HS-5 (cell line): ENCODE results near the gene ARHGAP12.

Experiments
- DNase-seq: peaks from one replicate; pipeline ENCODE4 v3.0.0-alpha.2; 2012; ENCODE audit warnings: low read depth

The ARHGAP12 gene

GRCh38 chr10:31876652-31877352, 51.8 kb downstream of the ARHGAP12 start:
- DNase-seq = no peak

DNA sequence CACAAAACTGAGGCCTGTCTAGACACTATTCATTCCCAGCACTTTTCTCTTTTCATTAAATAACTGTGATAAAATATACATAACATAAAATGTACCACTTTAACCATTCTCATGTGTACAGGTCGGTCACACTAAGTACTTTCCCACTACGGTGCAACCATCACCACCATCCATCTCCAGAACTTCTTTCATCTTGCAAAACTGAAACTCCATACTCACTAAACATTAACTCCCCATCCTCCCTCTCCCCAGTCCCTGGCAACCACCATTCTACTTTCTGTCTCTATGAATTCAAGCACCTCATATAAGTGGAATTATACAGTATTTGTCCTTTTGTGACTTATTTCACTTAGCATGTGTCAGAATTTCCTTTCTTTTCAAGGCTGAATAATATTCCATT, 53.0 kb downstream of the ARHGAP12 start:
- DNase-seq = no peak

DNA sequence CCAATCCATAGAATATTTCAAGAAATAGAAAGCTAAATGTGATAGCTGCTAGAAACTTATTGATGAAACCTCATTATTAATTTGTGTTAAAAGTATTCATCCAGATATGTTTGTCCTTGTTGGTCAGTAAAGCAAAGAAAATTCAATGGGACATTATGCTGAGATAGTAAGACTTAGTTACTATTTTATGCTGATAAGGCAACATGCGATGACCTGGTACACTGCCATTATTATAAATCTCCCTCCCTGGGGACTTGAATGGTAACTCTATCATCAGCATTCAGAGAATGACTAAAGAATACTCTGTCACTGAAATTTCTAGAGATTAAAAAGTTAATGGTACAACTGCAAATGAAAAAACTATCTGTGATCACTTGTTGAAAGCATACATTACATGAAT, 54.9 kb downstream of the ARHGAP12 start:
- DNase-seq = no peak

GRCh38 chr10:31871266-31872065, 57.2 kb downstream of the ARHGAP12 start:
- no peak for DNase-seq

DNA sequence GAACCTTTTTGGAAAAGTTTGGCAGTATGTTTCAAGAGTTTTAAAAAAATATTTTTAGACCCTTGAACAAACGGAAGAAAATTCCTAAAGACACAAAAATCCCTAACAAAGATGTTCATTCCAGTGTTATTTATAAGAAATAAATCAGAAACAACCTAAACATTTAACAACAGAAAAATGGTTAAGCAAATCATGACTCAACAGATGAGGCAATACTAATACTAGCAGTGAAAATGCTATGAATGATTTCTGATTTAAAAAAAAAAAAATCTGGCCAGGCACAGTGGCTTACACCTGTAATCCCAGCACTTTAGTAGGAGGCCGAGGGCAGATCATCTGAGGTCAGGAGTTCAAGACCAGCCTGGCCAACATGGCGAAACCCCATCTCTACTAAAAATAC, 61.0 kb downstream of the ARHGAP12 start:
- no peak for DNase-seq

DNA sequence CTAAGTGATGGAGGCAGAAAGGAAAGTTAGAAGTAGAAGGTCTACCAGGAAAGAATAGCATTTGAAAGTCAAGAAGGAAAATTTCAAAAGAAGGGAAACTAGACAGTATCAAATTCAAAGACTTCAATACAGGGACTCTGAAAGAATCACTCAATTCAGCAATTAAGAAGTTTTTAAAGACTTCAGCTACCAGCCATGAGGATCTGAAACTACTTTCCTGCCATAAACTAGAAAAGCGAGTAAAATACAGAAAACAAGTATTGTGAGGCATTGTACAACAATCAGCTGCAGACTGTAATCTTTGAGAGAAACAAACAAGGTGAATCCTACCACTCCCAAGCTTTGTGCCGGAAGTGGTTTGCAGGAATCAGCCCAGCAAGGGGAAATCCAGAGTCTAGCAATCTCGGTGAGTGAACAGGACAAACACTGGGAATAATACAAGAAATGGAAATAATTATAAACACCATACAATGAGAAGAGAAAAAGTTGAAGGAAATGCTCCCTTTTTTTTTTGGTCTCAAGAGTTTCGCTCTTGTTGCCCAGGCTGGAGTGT, 62.4 kb downstream of the ARHGAP12 start:
- no peak for DNase-seq

GRCh38 chr10:31864834-31865518, 63.7 kb downstream of the ARHGAP12 start:
- DNase-seq = no peak

DNA sequence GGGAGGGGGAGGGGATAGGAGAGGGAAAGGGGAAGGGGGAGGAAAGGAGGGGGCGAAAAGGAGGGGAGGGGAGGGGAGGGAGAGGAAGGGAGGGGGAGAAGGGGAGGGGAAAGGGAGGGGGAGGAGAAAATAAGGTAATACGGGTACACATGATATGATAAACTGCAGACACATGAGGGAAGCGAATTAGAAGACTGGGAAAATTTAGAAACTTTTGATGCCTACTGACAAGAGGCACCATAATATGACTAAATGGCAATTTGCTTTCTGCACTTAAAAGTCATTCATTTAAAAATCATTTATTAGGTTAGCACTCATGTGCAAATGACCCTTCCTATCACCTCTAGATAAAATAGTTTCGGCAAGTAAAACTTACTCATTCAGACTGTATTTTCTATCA, 73.6 kb downstream of the ARHGAP12 start:
- no peak for DNase-seq

DNA sequence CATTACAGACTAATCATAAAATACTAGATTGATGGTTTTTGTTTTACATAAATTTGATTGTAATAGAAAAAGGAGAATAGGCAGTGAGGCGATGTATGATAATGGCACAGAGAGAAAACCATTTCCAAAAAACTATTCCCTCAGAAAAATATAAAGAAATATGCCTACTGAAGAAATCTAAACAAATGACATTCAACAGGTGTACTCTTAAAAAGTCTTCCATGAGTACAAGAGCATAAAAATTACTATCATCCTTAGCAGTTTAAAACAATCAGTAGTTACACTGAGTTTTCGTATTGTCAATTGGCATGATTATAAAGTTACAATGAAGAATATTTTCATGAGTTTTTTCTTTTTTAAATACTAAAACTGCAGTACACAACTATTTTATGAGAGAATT, 75.0 kb downstream of the ARHGAP12 start:
- no peak for DNase-seq

DNA sequence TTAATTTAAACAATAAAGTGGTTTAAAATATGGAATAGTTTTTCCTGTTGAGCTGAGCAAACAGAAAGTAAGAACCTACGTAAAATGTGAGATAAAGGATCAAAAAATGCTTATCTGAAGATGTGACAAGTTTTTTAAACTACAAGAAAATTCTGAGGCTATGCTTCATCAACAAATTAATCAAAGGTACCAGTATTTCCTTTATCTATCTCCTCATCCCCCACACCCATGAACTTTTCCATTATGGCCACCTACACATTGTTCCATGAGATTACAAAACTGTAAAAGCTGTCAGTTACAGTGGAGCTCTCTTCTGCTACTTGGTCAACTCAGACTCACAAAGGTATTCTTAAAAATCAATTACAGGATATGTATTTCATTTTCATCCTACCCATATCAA, 77.4 kb downstream of the ARHGAP12 start:
- DNase-seq = no peak

DNA sequence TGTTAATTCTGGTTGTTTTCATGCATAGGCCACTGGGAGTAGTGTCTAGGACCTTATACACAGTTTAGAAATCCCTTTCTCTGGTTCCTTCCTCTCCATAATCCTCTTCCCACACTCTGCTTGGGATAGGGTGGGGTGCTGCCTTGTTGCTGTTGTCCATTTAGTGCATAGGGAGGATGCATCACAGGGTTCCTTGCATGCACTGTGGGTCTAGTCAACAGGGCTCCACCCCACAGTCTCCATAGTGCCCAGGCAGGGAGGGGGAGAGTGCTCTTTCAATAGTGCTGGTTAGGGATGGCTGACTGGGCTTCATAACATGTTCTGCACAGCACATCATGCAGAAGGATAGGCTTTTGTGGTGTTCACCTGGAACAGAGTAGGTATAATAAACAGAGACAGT, 81.1 kb downstream of the ARHGAP12 start:
- no peak for DNase-seq

DNA sequence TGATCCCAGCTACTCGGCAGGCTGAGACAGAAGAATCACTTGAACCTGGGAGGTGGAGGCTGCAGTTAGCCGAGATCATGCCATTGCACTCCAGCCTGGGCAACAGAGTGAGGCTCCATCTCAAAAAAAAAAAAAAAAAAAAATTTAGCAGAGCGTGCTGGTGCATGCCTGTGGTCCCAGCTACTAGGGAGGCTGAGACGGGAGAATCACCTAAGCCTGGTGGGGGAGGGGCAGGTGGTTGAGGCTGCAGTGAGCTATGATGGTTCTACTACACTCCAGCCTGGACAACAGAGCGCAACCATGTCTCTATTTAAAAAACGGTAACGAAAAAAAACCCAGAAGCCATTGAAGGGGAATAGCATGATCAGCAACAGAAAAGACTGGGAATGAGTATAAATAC, 89.9 kb downstream of the ARHGAP12 start:
- no peak for DNase-seq

DNA sequence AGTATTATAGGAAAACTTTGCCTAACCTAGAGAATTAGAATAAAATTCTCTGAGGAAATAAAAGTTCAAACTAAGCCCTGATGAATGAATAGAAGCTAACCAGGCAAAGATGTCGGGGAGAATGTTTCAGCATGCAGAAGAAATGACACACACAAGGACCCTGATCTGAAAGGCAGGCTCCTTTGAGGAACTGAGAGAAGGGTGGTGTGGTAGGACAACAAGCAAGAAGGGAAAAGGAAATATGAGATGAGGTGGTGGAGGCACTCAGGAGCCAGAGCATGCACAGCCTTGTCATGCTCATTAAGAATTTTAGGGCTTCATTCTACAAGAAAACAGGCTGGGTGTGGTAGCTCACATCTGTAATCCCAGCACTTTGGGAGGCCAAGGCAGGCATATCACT, 90.6 kb downstream of the ARHGAP12 start:
- no peak for DNase-seq

DNA sequence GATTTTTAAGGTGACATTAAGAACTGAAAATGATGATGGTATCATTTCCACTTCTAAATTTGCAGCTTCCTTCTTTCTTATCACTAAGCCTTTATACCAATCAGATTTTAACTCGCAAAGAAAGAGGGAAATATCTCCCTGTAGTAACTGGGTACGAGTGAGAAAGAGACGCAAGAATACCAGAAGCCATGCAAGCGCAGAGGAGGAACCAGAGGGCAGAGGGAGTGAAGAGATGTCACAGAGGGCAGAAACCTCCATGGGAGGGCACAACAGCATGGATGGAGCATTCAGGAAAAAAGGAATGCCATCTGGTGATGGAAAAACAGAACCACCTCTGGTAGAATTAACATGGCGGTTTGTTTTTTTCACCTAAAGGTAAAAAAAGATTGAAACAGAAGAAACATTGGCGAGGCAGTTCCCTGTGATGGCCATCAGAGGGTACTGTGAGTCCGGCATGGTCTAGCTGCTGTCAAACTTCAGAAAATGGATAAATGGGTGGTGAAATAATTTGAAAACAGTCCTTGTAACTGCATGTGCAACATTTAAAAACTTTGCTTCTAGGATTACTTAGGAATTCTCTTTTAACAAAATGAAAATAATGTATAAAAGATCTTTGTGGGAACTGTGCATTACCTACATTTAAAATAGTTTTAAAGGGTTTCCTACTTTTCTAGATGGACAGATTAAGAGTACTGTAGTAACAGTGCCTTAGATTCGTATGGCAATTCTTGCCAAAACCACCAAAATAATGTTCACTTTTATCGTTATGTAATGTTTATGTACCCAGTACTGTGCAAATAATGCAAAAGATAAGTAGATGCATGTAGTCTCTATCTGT, 91.8 kb downstream of the ARHGAP12 start:
- no peak for DNase-seq

DNA sequence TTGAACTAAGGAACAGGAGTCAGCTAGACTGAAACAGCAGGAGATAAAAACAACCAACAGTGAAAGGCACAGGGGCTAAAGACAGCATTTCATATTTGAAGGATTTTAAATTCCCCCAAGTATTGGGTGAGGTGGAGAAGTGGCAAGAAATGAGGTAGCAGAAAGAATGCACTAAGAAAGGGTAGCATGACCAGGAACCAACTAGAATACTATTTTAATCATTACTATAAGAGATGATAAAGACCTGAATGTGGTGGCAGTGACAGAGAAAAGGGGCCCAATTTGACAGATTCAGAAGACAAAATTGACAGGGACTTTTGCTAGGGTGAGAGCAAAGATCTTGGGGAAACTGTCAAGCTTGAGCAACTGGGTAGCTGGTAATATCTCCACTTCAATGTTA, 94.9 kb downstream of the ARHGAP12 start:
- DNase-seq = no peak

DNA sequence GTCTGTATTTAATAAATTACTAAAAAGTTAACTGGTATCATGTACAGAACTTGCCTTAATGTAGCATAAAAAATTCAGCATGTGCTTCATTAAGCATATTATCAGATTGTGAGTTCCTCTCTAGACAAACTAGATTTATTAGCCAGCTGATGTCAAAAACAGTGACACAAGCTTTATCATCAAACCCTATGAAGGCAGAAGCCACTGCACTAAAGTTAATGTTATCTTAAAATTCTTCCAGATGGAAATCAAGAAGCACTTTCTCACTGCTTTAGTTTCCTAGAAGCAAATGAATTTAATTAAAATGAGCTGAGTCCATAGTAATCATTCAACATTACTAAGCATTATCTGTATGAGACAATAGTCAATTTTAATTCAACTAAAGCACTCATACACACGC, 96.4 kb downstream of the ARHGAP12 start:
- no peak for DNase-seq

GRCh38 chr10:31830887-31831286, 97.7 kb downstream of the ARHGAP12 start:
- no peak for DNase-seq

GRCh38 chr10:31829776-31830175, 98.9 kb downstream of the ARHGAP12 start:
- DNase-seq = no peak

DNA sequence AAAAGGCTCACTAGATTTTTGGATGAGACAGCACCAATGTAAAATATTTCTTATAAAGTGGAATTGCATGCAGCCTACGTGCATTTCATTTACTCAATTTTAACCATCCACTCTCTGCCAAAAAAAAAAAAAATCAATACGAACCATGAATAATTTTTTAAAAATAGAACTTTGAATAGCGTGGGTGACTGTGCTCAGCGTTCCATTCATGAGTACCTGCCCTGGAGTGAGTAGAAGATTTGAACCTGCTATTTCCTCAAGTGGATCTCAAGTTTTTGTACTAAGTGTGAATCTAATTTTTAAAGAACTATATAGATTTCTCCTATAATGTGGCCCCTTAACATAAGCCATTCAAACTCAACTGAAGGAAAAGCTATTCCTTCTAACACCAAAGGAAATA, 105.3 kb downstream of the ARHGAP12 start:
- no peak for DNase-seq

DNA sequence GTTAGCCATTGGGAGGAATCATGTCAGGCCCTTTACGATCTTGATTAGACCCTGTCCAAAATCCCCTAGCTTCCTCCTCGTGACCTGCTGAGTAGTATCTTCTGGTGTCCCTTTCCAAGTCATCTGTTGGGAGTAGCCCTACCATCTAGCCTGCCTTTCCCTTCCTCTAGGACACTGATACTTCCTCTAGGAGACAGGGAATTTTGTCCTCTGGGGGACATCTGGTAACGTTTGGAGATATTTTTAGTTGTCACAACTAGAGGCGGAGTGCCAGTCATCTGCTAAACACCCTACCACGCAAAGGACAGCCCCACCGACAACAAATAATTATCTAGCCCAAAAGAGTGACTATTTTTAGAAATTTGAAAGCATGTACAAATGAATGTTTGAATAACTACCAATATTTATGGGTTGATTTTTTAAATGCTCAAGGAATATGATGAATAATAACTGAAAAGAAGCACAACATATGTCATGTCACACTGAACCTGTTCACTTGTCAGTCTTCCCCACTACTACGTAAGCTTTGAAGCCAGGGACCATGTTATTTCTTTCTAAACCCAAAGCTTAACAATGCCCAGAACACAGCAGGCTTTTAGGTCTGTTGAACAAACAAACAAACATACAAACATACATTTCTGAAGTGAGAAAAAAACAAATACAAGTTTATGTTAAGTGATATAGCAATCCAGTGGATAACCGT, 105.9 kb downstream of the ARHGAP12 start:
- no peak for DNase-seq

DNA sequence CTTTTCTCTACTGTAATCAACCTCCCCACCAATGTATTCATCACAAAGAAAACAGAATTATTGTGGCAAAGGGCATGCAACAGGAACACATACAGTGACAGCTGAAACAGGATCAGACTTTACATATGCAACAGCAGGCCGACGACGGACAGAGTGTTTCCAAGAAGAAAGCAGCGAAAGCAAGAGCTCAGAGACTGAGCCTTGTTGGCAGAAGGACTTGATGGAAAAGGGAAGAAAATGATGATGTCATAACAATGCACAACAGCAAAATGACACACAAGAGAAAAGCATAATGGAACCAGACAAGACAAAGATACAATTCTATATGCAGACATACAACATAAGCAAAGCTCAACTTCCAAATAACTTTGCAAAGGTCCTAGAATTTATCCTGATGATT, 106.5 kb downstream of the ARHGAP12 start:
- no peak for DNase-seq
